T follicular helper cell (primary cell): ENCODE results near the gene PCA3.

Experiments
- DNase-seq: peaks from one replicate; pipeline ENCODE4 v3.0.0-alpha.2; 2020; ENCODE audit warnings: low read depth

Gene PCA3

DNA sequence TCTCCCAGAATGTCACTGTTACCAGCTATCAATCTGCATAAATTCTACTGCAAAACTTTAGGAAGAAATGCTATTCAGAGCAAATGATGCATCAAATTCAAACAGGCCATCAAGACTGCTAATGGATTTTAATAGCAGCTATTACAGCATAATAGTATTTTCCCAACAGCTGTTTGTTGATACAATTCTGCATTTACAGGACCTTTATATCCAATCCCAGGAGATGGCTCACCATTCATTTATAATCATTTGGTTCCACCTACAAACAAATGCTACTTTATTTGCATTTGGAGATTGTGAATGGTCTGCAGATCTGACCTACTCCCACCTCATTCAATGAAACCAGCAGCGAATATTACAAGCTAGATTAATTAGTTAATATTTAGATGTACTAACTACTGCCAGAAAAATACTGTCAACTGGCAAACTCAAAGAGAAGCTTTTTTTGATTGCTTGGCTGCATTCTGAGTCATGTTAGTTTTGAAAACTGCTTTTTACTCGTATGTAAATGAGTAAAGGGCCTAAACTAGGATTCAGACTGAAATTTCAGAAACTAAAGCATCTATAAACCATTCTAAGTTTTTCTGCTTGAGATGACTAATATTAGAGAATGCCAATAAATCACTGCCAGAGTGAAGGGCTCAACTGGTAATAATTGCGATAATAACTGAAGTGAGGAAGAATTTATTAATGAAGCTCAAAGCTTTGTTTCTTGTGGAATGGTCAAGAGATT lies 7.1 kb upstream of the PCA3 start:
- DNase-seq = no peak

DNA sequence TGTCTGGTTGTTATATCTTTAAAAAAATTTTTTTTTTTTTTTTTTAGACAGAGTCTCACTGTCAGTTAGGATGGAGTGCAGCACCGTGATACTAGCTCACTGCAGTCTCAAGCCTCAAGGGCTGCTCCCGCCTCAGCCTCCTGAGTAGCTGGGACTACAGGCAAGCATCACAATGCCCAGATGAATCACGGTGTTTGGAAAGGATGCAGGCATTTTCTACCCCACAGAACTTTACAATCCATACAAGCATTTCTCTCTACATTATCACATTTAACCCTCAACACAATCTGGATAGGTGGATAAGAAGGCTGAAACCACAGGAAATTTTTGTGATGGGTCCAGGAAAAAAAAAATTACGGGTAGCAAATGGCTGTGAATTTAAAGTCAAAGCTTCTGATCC lies 5.8 kb upstream of the PCA3 start:
- no peak for DNase-seq

DNA sequence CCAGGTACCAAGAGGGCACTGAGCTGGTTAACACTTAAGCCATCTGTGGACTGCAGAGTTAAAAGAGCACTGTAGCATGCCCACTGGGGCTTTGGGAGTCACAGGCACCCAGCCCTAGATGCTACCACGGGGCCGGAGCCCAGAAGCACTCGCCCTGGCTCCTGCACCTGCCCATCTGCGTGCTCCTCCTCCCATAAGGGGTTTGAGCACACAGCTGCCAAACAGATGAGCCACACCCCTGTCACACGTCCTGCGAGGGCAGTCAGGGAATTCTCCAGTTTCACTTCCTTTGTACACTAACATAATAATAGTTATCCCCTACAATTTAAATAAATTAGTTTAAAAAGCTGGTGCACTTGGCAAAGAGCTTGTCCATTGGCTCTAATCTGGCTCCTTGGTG lies 4.5 kb upstream of the PCA3 start:
- no peak for DNase-seq

DNA sequence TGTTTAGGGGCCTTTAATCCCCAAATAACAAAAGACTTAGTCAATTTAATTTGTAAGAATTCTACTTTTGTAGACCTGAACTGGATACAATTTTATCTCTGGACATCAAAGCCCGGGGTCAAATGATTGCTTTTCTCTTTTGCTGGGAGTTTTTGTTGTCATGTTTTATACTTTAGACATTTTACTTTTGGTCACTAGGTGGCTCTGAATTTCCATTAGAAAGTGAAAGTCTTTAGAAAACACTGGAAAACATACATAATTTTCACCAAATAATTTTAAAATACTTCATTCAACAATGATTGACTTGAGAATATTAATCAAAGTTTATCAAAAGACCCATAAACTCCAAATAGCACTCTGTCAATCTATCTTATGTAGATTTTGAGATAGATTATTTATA lies 2.8 kb upstream of the PCA3 start:
- DNase-seq = no peak

DNA sequence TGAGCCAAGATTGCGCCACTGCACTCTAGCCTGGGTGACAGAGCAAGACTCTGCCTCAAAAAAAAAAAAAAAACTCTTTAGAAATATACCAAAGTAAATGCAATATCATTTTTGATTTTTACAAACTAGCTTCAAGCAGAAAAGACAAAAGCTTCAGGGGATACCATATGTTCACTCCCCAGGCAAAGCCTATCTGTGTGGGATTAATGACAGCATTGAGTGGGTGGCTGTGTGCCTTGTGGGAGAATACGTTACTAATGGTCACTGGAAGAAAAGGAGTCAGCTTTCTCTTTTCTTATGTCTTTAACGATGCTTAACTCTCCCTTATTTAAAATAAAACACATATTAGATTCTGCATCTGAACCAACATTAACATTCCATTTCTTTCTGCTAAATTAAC lies 1.9 kb downstream of the PCA3 start:
- no peak for DNase-seq

DNA sequence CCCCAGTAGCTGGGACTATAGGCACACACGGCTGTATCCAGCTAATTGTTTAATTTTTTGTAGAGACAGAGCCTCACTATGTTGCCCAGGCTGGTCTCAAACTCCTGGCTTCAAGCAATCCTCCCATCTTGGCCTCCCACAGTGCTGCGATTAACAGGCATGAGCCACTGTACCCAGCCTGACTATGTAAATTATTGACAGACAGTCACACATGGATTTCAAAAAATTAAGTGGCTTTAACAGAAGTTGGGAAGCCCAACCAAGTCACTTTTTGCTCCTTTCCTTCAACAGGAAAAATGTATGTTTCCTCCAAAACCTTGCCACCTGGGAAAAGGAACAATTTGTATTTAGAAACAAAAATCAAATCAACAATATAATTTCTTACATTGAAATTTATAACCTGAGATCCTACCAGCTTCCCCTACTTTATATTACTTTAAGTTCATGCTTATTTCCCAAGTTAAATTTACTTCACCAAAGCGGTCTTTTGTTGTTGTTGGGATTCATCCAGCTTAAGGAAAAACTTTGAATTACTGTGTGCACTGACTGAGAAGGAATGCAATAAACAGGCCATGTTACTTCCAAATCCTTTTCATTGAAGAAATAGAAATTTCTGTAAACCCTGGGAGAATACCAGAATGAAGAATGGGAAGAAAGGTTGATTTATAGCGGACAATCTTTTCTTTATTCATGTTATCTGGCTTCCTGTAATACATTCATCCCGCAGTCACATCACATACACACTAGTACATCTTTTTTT lies 8.6 kb downstream of the PCA3 start:
- DNase-seq = no peak

DNA sequence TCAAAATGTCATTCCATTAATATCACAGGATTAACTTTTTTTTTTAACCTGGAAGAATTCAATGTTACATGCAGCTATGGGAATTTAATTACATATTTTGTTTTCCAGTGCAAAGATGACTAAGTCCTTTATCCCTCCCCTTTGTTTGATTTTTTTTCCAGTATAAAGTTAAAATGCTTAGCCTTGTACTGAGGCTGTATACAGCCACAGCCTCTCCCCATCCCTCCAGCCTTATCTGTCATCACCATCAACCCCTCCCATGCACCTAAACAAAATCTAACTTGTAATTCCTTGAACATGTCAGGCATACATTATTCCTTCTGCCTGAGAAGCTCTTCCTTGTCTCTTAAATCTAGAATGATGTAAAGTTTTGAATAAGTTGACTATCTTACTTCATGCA lies 20.6 kb downstream of the PCA3 start:
- no peak for DNase-seq

DNA sequence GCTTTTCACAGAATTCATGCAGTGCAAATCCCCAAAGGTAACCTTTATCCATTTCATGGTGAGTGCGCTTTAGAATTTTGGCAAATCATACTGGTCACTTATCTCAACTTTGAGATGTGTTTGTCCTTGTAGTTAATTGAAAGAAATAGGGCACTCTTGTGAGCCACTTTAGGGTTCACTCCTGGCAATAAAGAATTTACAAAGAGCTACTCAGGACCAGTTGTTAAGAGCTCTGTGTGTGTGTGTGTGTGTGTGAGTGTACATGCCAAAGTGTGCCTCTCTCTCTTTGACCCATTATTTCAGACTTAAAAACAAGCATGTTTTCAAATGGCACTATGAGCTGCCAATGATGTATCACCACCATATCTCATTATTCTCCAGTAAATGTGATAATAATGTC lies 21.3 kb downstream of the PCA3 start:
- DNase-seq = no peak

DNA sequence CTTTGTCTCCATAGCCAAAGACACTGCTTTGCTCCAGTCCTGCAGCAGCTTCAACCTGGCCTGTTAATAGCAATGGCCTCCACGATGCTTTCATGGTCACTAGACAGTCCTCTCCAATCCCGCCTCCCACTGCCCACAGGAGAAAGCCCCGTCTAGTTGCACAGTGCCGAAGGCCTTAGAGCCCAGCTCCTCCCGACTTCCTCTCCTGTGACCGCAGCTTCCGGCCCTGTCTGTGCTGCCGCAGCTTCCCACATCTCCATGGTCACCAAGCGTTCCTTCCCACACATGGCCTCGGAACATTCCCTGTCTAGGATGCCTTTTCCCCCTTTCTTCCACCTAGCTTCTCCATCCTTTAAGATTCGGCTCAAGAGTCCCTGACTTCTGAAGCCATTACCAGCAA lies 23.4 kb downstream of the PCA3 start:
- no peak for DNase-seq

DNA sequence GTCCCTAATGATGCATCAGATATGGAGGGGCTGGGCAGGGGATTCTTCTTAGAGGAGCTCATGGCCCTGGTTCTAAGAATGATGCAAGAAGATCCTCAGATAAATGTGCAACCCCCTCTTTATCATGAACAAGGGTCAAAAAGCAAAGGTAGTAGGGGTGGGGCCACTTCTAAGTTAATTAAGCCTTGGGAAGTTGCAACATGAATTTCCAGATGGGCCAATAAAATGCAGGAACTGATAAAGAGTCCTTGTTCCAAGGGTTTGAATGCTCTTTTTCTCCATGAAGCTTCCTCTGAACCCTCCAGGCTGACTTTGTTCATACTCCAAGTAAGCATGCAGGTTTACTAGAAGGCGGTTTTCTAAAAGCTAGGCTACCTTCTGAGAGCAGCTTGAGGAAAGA lies 25.6 kb downstream of the PCA3 start:
- DNase-seq = no peak

DNA sequence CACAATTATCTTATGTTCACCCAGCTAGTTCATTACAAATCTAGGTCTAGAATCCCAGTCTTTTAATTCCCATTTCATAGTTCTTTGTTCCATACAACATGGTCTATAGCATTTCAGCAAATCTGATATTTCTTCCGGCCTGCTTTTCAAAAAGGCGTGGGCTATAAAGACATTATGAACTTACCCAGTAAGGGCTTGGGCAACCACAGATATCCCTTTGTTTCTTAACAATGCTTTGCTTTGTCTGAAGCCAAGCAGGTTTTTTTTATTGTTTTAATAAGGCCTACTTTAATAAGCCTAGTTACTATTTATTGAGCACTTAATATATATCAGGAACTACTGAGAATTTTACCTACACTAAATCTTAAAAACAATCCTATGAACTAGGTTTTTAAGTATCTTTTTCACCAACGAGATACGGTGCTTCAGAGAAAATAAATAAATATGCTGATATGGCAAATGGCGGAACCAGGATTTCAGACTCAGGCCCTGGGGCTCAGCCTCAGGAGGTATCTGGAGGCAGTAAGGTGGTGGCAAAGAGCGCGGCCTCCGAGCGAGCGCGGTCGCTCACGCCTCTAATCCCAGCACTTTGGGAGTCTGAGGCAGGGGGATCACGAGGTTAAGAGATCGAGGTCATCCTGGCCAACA lies 29.7 kb downstream of the PCA3 start:
- DNase-seq = no peak

DNA sequence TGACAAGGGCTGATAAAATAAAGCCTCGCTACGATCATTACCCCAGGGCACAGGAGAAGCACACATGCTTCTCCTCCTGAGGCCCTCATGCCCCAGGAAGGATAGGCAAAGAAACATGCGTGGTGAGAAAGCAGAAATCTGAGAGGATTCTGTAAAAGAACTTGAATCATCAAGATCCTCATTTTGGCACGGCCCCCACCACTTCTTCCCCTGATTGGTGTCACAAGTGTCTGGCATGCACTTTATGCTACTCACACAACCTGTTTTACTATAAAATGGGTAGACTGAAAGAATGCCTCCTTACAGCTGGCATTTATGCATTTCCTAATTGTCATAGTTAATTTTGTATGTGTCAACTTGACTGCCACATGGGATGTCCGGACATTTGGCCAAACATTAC lies 32.1 kb downstream of the PCA3 start:
- DNase-seq = no peak

DNA sequence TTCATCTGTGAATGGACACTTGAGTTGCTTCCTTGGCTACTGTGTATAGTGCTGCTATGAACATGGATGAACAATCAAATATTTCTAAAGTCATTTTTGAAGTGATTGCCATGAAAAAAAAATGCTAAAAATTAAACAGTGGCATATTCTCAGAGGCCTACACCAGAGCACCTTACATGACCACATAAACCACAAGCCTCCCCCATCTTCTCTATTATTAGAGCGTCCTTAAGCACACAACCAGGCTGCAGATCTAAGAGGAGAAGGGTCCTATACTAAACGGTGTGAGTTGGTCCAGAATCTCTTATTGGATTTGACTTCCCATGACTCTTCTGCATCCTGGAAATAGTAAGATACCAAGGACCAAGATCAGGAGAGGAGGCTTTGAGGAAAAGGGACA lies 34.3 kb downstream of the PCA3 start:
- DNase-seq = no peak

DNA sequence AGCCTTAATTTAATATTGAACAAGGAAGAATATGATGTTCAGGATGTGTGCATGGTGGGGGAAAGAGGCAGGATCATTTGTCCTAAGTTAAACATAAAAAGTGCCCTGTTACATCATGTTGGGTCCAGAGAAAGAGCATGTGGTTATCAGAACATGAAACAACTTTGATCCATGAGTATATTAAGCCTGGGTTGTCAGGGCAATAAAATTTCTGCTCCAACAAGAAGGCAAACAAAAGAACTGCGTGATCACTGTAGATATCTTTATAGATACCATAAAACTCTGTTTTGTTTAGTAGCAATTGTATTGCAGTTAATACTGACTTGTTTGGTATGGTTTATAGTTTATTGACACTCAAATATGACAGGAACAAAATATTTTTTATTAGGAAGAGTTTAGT lies 35.2 kb downstream of the PCA3 start:
- DNase-seq = no peak

DNA sequence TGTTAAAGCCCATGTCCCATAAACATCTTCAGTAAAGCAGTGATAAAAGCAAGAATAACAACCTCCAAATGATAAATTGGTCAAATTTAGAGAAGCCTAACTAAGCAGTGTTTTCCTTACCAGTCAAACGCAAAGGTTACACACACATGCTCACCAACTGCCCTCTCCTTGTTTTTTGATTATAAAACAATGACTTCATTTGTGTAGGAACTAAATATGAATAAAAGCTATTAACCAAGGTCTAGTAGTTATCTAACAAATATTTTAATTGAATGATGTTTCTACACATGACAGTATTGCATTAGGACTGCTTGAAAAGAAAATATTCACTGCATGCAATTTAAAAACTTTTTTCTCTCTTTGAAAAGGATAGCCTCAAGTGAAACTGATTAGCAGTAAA lies 36.7 kb downstream of the PCA3 start:
- no peak for DNase-seq

DNA sequence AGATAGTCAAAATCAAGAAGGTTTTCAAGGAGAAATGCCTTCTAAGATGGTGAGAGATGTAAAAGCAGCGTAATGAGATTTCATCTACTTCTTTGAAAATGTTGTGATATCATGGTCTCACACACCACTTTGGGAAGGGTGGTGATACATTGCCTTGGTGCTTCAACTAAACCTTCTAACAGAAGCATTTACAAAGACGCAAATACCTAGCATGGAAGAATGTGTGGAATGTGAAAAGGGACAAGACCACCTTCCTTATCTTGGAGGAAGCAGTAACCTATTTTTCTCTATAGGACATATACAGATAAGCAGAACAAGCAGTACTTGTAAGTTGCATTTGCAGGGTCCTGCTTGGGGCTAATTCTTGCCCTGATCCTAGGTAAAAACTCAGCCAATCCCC lies 38.8 kb downstream of the PCA3 start:
- no peak for DNase-seq

DNA sequence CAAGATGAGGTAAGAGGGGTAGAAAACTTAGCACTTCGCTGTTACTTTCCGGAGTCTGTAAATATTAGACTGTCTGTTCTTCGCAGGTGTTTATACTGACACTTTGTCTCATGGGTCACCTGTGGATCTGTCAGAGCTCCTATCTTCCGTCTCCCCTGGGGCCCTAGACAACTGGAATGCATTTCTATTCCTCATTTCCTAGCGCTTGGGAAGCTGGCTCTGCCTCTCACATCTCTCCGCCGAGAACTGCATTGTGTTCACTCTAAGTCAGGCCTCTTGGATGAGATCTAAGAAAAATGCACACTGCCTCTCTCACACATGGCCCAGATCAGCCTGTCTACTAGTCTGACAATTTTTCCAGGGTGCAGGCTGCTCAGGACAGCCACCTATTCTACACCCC lies 39.5 kb downstream of the PCA3 start:
- no peak for DNase-seq

DNA sequence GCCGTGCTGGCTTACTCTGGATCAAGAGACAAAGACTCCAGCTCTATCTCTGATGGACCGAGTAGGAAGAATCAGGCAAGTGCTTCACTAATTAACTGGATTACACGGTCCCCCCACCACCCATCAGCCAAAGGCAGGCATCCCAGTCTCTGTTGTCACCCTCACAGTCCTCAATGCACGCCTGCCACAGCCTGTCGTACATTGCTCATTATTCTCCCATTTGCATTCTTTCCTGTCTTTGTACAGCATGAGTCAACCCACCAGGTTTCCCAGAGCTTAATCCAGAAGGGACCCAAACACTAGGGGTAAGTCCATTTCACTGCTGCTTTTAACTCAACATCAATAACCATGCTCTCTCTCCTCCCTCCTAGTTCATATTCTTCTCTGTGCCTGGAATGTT lies 44.4 kb downstream of the PCA3 start:
- DNase-seq = no peak

DNA sequence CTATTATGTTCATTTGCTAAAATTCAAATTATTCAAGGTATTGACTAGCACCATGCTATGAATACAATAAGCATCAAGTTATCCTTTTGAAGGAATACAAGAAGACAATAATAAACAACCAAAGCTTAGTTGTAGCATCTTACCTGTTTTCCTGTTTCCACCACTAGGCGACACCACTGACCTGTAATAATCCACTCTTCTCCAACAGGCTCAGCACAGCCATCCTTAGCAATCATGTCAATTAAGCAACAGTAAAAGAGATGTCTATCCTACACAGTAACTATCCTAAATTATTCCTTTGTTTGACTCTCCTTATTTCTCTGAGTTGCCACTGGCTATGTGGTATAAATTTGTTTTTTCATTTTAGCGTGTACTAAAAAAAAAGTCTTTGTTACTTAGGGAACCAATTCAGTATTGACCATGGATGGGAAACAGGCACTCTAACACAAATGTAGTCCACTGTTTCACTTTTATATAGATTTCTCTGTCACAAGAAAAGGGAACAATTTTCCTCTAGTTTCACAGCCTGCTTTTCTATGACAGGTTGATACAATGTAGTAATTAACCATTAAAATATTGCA lies 46.2 kb downstream of the PCA3 start:
- DNase-seq = no peak

DNA sequence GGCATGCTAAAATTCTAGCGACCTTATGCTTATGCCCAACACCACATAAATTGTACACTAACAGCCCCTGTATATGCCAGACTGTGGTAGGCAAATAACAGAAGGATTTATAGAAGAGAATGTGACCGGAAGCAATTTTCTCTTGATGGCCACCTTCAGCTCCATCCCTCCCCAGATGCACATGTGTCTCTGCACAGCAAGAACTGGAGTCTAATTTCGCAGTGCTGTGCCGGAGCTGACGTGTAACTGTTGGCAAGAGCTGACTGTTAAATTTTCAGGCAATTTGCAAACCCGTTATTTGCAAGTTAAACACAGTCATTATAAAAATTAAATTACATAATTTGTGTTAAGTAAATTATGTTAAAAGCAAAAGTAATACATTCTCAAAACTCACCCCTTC lies 48.4 kb downstream of the PCA3 start:
- no peak for DNase-seq

DNA sequence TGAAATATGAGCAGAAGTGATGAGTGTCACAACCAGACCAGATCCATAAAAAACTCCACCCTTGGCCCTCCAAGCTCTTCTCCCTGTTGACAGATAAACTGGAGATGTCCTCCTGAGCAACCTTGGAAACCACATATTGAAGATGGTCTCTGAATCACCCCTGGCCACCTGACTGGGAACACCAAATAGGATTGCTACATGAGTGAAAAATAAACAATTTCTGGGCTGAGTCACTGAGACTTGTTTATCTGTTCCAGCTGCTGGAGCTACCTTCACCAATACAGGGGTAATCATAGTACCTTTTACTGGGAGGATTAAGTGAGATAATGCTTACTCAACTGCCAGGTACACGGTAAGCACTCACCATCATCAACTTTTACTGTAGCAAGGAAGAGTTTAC lies 53.3 kb downstream of the PCA3 start:
- no peak for DNase-seq

DNA sequence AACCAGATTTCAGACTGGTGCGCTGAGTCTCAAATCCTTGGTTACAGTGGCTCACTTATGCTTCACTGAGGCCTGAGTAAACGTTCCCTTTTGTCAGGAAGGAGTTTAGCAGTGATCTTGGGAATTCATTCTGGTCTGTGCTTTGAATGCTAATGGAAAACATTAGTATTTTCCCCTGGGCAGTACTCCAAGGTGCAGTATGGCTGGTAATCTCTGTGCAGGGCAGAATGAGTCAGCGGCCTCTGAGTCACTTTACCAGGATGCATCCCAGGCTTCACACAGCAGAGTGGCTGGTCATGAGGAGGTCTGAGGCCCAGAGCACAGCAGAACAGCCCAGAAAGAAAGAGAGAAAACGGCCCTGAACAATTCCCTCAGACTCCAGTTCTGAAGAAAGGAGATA lies 54.0 kb downstream of the PCA3 start:
- no peak for DNase-seq

DNA sequence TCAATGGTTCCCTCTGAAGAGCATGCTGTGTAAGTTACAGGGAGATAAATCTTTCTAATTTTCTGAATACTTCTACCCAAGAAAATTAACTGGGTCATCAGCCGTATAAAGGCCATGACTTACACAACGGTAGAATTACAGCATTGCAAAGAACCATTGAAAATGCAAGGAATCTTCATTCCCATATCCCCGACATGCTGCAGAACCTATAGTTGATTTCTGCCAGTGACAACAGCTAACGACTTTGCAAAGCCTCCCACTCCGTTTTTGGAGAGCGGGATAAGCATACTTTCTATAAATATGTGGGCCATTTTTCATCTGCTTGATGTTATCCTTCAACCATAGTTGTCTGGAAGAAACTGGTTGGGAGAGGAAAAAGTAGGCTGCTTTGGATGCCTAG lies 56.2 kb downstream of the PCA3 start:
- no peak for DNase-seq
